HG03571 (cell line): ENCODE results near the gene COL4A1.

Experiments used
- ATAC-seq: cut with Tn5 transposase; IDR thresholded peaks from one replicate; pipeline ENCODE4 v1.9.1; 2021; ENCODE audit not compliant: unreplicated experiment

Gene COL4A1

GRCh38 chr13:110099922-110100321 lies 207.0 kb downstream of the COL4A1 start:
- no peak for ATAC-seq
